ENCODE results near the gene TNS4.

DNA sequence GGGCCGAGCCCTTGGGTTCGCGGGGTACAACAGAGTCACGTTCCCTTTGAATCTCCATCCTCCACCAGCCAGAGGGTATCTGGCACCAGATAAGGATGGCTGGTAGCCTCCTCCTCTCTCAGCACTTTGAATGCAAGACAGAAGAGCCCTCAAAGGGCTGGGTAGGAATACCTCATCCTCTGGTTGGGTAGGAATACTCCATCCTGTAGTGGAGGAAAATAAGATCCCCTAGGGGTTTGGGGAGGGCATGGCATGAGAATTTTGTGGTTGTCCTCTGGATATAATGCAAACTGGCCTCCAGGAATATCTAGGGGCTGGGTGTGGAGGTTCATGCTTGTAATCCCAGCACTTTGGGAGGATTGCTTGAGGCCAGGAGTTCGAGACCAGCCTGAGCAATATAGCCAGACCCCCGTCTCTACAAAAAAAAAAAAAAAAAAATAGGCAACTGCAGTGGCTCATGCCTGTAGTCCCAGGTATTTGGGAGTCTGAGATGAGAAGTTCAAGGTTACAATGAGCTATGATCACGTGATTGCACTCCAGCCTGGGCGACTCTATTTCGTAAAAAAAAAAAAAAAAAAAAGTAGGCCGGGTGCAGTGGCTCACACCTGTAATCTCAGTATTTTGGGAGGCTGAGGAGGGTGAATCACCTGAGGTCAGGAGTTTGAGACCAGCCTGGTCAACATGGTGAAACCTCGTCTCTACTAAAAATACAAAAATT lies 55.5 kb downstream of the TNS4 start:
- no peak for TF ChIP-seq CTCF (IDR thresholded peaks at IDR 0.05)
- TF ChIP-seq POLR2A (IDR thresholded peaks at IDR 0.05) = no peak

All from lower leg skin (tissue), 3 donors.